ENCODE results near the gene ATXN7. TPM values are rescaled to one million over a fixed set of nuclear protein-coding genes. Genes with fewer than 3 reads are reported as not detected.

Gene ATXN7
- polyA plus RNA-seq, 1 experiment = 10.7 TPM

DNA sequence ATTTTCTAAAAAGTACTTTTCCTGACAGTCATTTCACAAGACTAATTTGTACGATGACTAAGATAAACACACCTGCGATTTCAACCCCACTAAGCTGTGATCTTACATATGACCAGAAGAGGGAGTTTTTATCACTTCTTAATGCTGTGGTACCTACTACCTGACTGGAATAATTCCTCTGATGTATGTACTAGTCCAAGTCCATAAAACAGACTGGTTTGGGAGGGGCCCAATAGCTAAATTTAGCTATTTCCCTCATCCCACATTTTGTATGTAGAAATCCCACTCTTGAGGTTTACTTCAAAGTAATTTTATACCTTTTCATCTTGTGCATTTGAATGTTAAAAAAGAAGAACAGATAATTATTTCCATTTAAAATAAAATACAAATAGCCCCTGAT, 98.2 kb downstream of the ATXN7 start:
- POLR2A ChIA-PET = no interaction called here
- no peaks in the 10 kb centered on the region for H3K27me3 ChIP-seq (ENCODE audit: control insufficient read depth, insufficient read depth, low read length)
- H3K27ac ChIP-seq (ENCODE audit: low read depth, low read length) = no peak overlapping the region
- H3K4me3 ChIP-seq (ENCODE audit: low read depth, low read length) = no peak overlapping the region
- no peak for DNase-seq (ENCODE audit: low read depth, low spot score)
- CTCF ChIA-PET = interaction anchor here (0.6 to 9.0 kb wide), 17 partner anchors 9 to 612 kb away, joined by 3 to 75 read pairs (median 4); no protein-coding TSS in a partner anchor
- TF ChIP-seq, protein P1, sequence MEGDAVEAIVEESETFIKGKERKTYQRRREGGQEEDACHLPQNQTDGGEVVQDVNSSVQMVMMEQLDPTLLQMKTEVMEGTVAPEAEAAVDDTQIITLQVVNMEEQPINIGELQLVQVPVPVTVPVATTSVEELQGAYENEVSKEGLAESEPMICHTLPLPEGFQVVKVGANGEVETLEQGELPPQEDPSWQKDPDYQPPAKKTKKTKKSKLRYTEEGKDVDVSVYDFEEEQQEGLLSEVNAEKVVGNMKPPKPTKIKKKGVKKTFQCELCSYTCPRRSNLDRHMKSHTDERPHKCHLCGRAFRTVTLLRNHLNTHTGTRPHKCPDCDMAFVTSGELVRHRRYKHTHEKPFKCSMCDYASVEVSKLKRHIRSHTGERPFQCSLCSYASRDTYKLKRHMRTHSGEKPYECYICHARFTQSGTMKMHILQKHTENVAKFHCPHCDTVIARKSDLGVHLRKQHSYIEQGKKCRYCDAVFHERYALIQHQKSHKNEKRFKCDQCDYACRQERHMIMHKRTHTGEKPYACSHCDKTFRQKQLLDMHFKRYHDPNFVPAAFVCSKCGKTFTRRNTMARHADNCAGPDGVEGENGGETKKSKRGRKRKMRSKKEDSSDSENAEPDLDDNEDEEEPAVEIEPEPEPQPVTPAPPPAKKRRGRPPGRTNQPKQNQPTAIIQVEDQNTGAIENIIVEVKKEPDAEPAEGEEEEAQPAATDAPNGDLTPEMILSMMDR (IDR thresholded peaks at IDR 0.05; ENCODE audit: low read depth, low read length) = peak; percentile 76
- H3K9me3 ChIP-seq (ENCODE audit: control insufficient read depth, insufficient read depth, low read length) = no peaks in the 10 kb centered on the region

DNA sequence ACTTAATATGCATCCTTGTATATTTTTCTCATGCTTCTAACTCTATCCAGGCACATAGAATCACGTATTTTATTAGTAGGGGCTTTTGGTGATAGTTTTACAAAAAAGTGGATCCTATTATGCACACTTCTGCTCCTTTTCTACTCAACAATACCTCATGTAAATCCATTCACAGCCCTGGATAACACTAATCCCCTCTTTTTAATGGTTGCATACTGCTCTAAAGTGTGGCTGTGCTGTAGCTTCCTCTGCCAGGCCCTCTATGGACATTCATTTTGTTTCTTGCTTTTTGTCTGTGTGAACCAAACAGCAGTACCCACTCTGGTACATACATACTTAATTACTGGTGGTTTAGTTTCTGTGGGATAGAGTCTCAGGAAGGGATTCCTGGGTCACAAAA, 99.8 kb downstream of the ATXN7 start:
- ChIA-PET POLR2A (no interaction called here), CTCF (interaction anchor here (0.6 to 9.0 kb wide), 5 partner anchors 11 to 543 kb away, joined by 3 to 75 read pairs (median 3); no protein-coding TSS in a partner anchor)
- Histone ChIP-seq H3K9me3 (ENCODE audit: control insufficient read depth, insufficient read depth, low read length) (no peaks in the 10 kb centered on the region), H3K27ac (ENCODE audit: low read depth, low read length) (no peak overlapping the region), H3K4me3 (ENCODE audit: low read depth, low read length) (no peak overlapping the region), H3K27me3 (ENCODE audit: control insufficient read depth, insufficient read depth, low read length) (no peaks in the 10 kb centered on the region)
- DNase-seq (ENCODE audit: low read depth, low spot score) = no peak
- TF ChIP-seq, protein P1 (IDR thresholded peaks at IDR 0.05; ENCODE audit: low read depth, low read length) = no peak

DNA sequence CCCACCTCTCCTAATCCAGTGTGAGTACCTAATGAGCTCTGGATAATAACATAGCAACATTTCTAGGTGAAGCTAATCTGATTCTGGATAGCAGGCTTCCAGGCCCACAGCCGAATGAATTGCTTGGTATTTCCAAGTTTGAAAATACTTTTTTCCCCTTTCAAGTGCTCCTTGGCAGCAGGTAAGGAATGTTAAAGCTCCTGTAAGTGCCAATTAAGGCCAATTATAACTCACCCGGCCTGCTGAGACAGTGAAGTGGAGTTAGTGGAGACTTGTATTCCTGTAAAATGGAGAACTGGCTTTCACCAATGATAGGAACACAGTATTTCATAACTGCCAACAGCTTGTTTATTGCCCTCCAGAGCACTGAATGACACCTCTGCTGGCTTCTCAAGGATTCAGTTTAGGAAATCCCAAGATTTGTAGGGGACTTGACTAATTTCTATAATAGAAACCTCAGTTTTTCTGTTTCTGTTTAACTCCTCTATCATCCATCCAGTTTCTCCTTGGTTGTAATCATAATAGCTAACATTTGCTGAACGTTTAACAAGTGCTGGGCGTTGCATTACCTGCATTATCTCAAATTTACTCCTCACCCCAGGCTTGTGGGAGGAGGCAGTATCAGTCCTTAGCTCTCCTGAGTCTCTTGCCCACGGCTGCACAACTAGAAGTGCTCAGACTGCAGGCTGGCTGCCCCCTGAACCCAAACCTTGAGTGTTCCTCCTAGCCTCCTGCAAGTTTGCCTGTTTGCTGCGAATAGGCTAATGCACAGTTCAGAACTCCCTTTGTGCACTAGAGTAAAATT, 101.2 kb downstream of the ATXN7 start:
- TF ChIP-seq, protein P1 (IDR thresholded peaks at IDR 0.05; ENCODE audit: low read depth, low read length) = no peak
- DNase-seq (ENCODE audit: low read depth, low spot score) = no peak
- H3K27me3 ChIP-seq (ENCODE audit: control insufficient read depth, insufficient read depth, low read length) = no peaks in the 10 kb centered on the region
- no peaks in the 10 kb centered on the region for H3K9me3 ChIP-seq (ENCODE audit: control insufficient read depth, insufficient read depth, low read length)
- ChIA-PET POLR2A (interaction anchor here (1.1 kb wide), 1 partner anchor 24 kb away, joined by 3 read pairs; no protein-coding TSS in a partner anchor), CTCF (interaction anchor here (4.4 to 9.0 kb wide), 2 partner anchors 10 to 29 kb away, joined by 62 to 75 read pairs; no protein-coding TSS in a partner anchor)
- H3K27ac ChIP-seq (ENCODE audit: low read depth, low read length) = no peak overlapping the region
- H3K4me3 ChIP-seq (ENCODE audit: low read depth, low read length) = no peak overlapping the region

DNA sequence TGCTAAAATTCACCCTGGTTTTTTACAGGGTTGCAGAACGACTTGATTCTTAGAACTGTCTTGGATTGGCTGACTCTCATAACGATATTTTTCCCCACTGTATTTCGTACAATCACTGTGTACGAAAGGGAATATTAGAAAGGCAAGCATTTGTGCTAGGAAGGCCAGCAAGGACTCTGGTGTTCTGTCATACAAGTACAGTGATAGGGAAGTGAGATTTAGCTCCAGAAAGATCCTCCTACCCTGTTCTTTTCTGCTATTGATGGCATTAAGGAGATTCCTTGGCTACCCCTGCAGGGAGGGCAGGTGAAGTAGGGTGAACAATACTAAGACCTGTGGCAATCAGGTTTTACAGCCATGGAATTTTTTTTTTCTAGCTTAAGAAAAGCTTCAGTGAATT, 102.3 kb downstream of the ATXN7 start:
- DNase-seq (ENCODE audit: low read depth, low spot score) = no peak
- no peak overlapping the region for H3K4me3 ChIP-seq (ENCODE audit: low read depth, low read length)
- no peak overlapping the region for H3K27ac ChIP-seq (ENCODE audit: low read depth, low read length)
- CTCF ChIA-PET = interaction anchor here (9.0 kb wide), 1 partner anchor 28 kb away, joined by 62 read pairs; no protein-coding TSS in a partner anchor
- no peaks in the 10 kb centered on the region for H3K27me3 ChIP-seq (ENCODE audit: control insufficient read depth, insufficient read depth, low read length)
- TF ChIP-seq, protein P1 (IDR thresholded peaks at IDR 0.05; ENCODE audit: low read depth, low read length) = no peak
- POLR2A ChIA-PET = no interaction called here
- H3K9me3 ChIP-seq (ENCODE audit: control insufficient read depth, insufficient read depth, low read length) = no peaks in the 10 kb centered on the region

DNA sequence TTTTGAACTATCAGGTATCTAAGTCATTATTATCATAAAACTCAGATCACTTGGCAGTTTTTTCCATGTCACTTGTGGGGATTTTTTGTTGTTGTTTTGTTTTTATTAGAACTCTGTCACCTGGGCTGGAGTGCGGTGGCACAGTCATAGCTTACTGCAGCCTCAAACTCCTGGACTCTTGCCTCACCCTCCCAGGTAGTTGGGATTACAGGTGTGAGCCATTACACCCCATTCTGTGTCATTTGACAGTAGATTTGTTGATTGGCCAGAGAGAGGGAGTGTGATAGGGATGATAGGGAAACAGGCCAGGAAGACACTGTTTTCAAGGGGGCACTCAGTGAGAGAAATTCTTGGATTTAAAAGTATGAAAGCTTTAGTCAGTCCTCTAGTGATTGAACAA, 103.2 kb downstream of the ATXN7 start:
- CTCF ChIA-PET = interaction anchor here (9.0 kb wide), 1 partner anchor 27 kb away, joined by 62 read pairs; no protein-coding TSS in a partner anchor
- POLR2A ChIA-PET = no interaction called here
- Histone ChIP-seq H3K9me3 (ENCODE audit: control insufficient read depth, insufficient read depth, low read length) (no peaks in the 10 kb centered on the region), H3K27ac (ENCODE audit: low read depth, low read length) (no peak overlapping the region), H3K4me3 (ENCODE audit: low read depth, low read length) (no peak overlapping the region), H3K27me3 (ENCODE audit: control insufficient read depth, insufficient read depth, low read length) (no peaks in the 10 kb centered on the region)
- DNase-seq (ENCODE audit: low read depth, low spot score) = no peak
- TF ChIP-seq, protein P1 (IDR thresholded peaks at IDR 0.05; ENCODE audit: low read depth, low read length) = no peak

Data from AG04450 (cell line).